ENCODE measurements around the gene PTPRCAP.

Gene PTPRCAP

DNA sequence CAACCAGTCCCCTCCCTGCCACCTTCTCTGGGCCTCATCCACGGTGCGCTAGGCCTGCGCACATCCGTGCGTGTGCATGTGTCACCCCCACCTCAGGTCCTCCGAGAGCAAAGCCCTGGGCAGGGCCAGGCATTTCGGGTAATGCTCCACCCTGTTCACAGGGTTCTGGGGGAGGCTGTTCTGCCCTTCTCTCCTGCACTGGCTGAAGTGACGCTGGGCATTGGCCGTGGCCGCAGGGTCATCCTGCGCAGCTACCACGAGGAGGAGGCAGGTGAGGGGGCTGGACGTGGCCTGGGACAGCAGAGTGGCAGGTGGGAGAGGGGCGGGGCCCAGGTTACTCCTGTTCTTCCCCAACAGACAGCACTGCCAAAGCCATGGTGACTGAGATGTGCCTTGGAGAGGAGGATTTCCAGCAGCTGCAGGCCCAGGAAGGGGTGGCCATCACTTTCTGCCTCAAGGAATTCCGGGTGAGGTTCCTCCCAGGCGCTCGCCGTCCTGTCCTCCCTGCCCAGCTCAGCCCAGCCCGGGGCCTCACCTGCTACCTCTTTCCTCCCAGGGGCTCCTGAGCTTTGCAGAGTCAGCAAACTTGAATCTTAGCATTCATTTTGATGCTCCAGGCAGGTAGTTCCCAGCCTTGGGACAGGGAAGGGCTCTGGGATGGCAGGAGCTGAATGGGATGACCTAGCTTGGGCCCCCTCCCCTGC is 41.8 kb downstream of the PTPRCAP start:
- DNase-seq, result no peak

- no peak for DNase-seq
Observed at GRCh38 chr11:67393990-67394389, 43.5 kb downstream of the PTPRCAP start.

DNA sequence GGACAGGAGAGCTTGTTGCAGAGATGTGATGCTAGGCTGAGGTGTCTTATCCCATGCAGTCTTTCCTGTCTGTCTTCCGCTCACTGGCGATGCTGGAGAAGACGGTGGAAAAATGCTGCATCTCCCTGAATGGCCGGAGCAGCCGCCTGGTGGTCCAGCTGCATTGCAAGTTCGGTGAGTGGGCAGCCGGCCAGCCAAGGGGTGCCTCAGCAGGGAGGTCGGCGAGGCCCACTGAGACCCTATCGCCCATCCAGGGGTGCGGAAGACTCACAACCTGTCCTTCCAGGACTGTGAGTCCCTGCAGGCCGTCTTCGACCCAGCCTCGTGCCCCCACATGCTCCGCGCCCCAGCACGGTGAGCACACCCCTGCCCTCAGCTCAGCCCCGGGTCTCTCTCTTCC is 44.0 kb downstream of the PTPRCAP start:
- no peak for DNase-seq

DNA sequence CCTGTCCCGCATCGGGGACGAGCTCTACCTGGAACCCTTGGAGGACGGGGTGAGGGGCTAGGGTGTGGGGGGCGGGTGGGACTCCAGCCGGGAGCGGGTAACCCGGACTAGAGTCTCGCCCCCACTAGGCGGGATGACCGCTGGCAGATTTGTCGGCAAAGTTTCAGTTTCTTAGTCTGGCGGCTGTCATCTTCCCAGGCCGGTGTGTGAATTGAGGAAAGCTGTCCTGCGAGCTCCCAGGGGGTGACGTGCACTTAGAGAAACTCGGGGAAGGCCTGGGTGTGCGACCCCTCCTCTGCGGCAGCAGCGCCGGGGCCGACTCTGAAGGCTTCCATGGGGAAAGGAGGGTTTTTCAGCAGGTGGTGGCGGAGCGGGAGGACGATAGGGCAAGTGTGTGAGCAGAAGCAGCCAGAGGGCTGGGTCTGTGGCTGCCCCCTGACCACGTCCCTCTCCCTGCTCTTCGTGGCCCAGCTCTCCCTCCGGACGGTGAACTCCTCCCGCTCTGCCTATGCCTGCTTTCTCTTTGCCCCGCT is 45.2 kb downstream of the PTPRCAP start:
- DNase-seq, result no peak

DNA sequence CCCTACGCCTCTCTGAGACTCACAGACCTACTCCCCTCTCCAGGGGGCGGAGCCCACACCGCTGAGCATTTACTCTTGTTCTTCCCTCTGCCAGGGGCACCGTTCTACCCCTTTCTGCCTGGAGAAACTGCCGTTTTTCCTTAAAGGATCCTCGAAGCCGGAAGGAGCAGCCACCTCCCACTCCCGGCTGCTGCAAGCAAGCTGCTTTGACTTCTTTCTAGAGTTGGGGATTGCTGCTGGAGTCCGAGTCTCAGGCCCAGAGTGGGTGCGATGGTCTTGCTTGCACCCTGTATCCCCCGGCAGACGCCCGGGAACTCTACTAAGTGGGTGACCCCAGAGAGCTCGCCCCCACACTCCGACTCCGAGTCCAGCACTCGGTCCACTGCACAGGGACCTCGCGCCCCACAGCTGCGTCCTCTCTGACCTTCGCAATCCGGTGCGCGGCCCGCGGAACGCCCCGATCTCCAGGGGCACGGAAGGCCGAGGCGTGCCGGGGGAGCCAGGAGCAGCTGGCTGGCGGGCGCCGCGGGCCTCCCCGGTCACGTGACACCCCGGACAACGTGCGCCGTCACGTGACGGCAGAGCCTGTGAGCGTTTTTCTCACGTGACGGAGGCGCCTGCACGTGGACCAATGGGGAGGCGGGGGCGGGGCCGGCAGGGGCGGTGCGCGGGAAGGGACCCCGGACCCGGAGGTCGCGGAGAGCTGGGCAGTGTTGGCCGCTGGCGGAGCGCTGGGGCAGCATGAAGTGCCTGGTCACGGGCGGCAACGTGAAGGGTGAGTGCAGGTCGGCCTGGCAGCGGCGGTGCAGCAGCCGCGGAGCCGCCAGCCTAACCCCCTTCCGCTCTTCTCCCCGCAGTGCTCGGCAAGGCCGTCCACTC is 45.9 kb downstream of the PTPRCAP start, which contains the start of gene RAD9A:
Gene RAD9A (plus strand): TSS at position 683 of the 879 bp plus-strand sequence. CDS start 59 bp downstream, at position 742.
- peak; percentile 84 to 96 (median 92) for DNase-seq

DNA sequence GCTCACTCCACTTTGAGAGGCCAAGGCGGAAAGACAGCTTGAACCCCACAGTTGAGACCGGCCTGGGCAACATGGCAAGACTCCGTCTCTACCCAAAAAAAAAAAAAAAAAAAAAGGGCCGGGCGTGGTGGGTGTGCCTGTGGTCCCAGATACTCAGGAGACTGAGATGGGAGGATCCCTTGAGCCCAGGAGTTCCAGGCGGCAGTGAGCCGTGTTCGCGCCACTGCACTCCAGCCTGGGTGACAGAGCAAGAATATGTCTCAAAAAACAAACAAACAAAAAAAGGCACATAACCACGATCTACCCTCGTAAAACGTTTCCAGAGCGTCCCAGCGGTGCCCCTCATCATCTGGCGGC is 46.6 kb downstream of the PTPRCAP start:
- DNase-seq, result no peak

- DNase-seq, result peak in 2 of 5 experiments; percentile 44 to 57
Observed at GRCh38 chr11:67389477-67389876, 48.0 kb downstream of the PTPRCAP start.

GRCh38 chr11:67387518-67387917 is 50.0 kb downstream of the PTPRCAP start:
- no peak for DNase-seq

GRCh38 chr11:67387069-67387468 is 50.4 kb downstream of the PTPRCAP start:
- no peak for DNase-seq

Measured in T-helper 2 cell (primary cell).